GM18868 (cell line): ENCODE measurements around the gene VPS13D.
A peak's percentile ranks its signal among the peaks of the same experiment; 100 is the strongest.
"Not testable (repeated sequence)": the region's sequence is repeated elsewhere in the genome, so short reads cannot be mapped to it uniquely, and the experiment has no call there.

Experiments
- ATAC-seq: cut with Tn5 transposase; IDR thresholded peaks from one replicate; pipeline ENCODE4 v1.9.1; 2021; ENCODE audit warnings: mild to moderate bottlenecking, moderate library complexity; ENCODE audit not compliant: unreplicated experiment

Gene VPS13D

DNA sequence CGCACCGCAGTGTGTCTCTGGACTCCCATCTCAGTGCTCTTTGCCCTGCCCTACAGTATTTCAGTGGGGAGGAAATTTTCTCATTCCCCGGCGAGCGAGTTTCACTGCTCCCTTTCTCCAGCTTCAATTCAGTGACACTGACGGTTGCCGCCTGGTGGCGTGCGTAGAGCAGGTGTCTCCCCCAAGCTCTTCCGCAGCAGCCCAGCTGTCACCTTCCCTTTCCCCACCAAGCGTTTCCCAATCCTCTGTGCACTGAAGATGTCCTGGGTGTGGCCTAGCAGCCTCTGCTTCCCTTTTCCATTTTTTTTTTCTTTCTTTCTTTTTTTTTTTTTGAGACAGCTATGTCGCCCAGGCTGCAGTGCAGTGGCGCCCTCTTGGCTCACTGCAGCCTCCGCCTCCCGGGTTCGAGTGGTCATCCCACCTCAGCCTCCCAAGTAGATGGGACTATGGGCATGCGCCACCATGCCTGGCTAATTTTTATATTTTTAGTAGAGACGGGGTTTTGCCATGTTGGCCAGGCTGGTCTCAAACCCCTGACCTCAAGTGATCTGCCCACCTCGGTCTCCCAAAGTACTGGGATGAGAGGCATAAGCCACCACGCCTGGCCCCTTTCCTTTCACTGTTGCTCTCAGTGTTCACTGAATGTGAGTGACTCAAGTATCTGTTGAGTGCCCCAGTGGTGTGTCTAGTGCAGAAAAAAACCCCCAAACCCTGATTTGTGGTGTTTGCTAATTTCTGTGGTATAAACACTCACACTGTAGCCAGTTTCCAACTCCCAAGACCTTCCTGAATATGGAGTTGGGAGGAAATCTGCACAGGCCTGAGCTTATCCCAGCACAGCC is 33.0 kb upstream of the VPS13D start:
- ATAC-seq = no peak

DNA sequence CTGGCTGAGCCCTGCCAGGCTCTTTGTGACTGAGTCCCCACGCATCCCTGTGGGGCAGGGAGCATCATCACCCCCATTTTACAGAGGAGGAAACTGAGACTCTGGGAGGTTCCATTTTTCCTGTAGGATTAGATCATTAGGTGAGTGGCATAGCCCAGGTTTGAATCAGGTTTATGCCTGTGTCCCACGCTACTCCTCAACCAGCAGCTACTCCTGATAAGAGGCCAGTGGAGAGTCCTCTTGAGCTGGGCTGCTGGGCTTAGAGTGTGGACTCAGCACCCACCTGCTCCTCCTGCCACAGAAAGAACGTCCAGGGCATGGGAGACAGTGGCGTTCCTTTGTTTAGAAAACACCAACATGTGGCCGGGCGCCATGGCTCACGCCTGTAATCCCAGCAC is 32.3 kb upstream of the VPS13D start:
- no peak for ATAC-seq

DNA sequence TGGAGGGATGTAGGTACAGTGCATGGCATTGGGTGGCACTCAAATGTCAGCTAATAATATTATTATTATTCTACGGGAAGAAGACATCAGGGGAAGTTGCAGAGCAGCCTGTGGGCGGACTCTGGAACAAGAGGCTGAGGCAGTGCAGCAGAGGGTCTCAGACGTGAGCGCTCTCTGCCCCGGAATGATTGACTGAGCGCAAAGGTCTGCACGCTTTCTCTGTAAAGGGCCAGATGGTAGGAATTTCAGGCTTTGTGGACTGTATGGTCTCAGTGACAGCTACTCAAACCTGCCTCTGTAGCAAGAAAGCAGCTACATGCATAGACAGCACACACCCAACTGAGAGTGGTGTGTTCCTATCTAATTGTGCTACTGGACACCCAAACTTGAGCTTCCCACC is 29.6 kb upstream of the VPS13D start:
- ATAC-seq = no peak

DNA sequence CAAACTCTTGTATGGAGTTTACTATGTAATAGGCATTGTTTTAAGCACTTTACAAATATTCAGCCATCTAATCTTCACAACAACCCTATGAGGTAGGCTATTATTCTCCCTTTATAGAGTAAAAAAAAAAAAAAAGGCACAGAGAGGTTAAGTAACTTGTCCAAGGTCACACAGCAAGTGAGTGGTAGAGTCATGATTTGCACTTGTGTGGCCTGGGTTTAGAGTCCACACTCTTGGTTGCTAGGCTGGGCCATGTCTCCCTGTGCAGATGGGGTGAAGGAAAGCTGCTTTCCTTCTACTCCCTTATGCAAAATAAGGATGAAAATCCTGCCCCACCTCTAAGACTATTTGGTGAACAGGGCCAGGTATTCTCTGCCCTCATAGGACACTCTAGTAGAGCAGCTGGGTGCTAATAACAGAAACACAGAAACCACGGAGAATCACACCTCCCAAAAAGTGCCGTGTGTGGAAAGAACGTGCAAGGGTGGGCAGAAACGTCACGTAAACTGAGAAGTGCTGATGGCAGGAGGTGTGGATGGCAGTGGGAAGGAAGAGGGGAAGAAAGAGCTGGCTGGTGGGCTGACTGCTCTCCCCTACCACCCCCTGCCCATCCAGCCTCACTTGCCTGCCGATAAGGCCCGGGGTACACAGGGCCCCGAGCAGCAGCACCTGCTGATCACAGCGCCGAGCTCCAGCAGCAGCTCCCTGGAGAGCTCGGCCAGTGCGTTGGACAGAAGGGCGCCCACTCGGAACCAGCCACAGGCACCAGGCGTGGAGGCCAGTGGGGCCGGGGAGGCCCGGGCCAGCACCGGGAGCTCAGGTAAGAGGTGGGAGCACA is 28.3 kb upstream of the VPS13D start:
- no peak for ATAC-seq

DNA sequence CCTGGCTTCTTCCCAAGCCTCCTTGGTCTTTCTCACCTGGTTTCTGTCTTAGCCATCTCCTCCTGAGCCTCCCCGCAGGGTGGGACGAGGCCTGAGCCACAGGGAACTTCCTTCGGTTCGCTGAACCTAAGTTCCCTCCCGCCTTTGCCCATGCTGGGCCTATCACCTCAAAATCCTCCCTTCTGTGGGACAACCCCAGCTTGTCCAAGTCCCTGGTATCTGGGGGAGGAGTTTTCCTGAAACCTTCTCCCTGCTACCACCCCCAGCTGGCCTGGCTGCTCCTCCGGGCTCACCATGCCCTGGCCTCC is 27.7 kb upstream of the VPS13D start:
- ATAC-seq = no peak

DNA sequence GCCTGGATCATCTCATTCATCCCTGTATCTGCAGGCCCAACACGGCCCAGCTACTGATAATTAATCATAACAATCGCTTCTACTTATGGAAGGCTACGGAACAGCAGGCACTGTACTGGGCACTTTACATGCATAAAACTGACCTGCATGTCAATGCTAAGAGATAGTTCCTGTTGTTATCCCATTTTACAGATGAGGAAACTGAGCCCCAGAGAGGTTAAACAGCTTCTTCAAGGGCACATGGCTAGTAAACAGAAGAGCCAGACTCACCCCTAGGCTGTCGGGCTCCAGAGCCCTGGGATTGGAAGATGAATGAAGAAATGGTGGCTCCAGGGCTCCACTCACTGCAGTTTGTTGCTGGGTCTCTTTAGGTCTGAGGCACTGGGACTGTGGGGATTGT is 27.3 kb upstream of the VPS13D start:
- ATAC-seq = no peak

DNA sequence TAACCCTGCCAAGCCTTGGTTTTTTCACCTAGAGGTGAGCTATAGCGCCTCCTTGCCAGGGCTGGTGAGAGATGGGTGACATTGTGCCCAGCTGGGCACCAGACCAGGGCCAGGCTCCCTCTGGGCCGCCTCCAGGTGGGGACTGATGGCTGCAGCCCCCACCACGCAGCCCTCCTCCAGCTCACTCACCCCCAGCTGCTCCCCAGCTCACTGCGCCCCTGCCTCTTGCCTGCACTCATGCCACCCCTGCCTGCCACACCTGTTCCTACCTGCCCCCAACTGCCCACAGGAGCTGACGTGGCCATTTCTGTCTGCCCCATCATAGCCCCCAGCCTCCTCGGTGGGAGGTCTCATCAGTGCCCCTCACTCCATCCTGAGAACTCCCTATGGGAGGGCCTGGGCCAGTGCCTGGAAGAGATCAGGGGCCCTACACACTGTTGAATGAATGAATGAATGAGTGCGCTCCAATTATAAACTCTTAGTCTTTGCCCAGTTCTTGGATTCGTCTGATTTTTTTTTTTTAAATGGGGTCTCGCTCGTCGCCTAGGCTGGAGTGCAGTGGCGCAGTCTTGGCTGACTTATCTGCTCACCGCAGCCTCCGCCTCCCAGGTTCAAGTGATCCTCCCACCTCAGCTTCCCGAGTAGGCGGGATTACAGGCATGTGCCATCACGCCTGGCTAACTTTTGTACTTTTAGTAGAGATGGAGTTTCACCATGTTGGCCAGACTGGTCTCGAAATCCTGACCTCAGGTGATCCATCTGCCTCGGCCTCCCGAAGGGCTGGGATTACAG is 26.4 kb upstream of the VPS13D start:
- ATAC-seq = no peak

DNA sequence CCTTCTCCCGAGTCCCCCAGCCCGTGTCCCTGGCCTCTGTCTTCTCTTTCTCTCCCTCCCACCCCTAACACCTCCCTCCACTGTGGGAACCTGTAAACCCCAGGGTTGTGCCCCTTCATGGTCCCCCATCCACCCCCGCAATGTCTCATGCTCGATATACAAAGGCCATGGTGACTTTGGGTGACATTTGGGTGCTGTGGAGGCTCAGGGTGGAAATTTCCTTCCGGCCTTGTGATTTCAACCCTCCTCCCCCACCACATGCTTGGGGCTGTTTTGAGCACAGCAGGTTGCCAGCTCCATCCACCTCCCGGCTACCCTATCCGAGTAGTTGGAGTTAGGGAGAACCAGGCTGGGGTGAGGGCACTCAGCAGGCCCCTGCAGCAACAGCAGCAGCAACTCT is 25.7 kb upstream of the VPS13D start:
- ATAC-seq = no peak

DNA sequence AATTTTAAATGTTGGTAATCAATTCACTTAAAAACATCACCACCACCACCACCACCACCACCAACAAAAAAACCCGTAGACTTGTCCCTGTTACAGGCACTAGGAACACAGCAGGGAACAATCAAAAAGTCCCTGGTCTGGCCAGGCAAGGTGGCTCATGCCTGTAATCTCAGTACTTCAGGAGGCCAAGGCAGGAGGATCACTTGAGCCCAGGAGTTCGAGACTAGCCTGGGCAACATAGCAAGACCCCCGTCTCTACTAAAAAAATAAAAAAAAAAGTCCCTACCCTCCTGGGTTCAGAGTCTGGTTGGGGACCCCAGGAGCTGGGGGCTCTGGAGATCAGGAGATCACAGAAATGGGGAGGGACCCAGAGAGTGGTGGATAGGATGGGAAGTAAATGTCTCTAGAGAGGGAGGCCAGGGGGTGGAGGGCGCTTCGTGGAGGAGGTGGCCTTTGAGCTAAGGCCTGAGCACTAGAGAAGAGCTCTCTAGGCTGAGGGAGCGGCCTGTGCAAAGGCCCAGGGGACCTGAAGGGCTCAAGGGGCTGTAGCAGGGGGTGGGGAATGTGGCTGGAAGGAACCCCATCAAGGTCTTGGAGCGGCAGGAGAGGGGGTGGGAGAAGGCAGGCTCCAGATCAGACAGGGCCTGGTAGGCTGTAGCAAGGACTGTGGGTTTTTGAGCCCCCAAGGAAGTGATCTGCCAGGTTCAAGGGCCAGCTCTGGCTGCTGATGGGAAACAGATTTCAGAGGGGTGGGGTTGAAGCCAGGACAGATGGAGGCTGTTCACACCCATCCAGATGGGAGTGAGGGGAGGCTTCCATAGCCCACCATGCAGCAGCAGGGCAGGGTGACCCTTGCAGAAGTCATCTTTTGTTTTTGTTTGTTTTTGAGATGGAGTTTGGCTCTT is 24.8 kb upstream of the VPS13D start:
- no peak for ATAC-seq

DNA sequence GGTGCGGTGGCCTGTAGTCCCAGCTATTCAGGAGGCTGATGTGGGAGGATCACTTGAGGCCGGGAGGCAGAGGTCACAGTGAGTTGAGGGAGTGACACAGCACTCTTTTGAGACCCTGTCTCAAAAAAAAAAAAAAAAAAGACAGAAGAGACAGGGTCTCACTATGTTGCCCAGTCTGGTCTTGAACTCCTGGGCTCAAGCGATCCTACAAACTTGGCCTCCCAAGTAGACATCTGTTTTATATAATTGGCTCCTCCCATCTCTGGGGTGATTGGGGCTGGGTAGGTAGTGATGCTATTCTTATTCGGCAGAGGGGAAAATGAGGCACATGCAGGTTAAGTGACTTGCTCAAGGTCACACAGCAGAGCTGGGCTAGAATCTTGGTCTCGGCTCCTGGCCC is 23.6 kb upstream of the VPS13D start:
- no peak for ATAC-seq

DNA sequence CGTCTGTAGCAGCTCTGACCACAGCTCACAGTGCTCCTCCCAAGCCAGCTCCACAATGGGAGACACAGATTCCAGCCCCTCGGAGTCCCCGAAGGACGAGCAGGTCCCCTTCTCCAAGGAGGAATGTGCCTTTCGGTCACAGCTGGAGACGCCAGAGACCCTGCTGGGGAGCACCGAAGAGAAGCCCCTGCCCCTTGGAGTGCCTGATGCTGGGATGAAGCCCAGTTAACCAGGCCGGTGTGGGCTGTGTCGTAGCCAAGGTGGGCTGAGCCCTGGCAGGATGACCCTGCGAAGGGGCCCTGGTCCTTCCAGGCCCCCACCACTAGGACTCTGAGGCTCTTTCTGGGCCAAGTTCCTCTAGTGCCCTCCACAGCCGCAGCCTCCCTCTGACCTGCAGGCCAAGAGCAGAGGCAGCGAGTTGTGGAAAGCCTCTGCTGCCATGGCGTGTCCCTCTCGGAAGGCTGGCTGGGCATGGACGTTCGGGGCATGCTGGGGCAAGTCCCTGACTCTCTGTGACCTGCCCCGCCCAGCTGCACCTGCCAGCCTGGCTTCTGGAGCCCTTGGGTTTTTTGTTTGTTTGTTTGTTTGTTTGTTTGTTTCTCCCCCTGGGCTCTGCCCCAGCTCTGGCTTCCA is 22.9 kb upstream of the VPS13D start:
- no peak for ATAC-seq

DNA sequence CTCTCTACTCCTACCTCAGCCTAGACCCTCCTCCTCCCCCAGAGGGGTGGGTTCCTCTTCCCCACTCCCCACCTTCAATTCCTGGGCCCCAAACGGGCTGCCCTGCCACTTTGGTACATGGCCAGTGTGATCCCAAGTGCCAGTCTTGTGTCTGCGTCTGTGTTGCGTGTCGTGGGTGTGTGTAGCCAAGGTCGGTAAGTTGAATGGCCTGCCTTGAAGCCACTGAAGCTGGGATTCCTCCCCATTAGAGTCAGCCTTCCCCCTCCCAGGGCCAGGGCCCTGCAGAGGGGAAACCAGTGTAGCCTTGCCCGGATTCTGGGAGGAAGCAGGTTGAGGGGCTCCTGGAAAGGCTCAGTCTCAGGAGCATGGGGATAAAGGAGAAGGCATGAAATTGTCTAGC is 21.6 kb upstream of the VPS13D start:
- ATAC-seq = no peak

DNA sequence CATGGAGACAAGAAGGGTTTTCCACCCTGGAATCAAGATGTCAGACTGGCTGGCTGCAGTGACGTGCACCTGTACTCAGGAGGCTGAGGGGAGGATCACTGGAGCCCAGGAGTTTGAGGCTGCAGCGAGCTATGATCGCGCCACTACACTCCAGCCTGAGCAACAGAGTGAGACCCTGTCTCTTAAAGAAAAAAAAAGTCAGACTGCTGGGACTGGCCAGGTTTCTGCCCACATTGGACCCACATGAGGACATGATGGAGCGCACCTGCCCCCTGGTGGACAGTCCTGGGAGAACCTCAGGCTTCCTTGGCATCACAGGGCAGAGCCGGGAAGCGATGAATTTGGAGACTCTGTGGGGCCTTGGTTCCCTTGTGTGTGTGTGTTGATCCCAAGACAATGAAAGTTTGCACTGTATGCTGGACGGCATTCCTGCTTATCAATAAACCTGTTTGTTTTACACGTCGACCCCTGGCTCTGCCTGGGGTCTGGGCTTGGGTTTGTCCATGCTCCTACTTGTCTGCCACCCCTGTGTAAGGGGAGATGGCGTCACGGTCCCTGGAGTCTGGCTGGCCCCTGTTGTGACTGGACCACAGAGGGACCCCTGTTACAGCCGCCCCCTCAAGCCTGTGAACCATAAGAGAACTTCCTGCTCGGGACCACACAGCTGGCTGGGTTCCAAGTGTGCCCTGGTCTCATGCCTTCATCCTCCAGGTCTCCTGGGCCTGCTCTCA is 20.9 kb upstream of the VPS13D start:
- ATAC-seq = peak; percentile 55

DNA sequence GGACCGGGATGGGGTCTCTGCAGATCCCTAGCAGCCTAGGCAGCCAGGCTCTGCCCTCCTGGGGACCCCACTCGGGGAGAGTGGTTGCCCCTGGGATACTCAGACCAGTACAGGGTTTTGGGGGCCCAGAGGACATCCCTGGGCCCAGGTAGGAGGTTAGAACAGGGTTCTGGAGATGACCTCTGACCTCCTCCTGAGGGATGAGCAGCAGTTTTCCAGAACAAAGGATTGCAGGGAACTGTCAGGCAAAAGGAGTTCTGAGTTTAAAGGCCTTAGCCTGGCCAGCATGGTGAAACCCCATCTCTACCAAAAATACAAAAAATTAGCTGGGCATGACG is 20.4 kb upstream of the VPS13D start:
- ATAC-seq = no peak

DNA sequence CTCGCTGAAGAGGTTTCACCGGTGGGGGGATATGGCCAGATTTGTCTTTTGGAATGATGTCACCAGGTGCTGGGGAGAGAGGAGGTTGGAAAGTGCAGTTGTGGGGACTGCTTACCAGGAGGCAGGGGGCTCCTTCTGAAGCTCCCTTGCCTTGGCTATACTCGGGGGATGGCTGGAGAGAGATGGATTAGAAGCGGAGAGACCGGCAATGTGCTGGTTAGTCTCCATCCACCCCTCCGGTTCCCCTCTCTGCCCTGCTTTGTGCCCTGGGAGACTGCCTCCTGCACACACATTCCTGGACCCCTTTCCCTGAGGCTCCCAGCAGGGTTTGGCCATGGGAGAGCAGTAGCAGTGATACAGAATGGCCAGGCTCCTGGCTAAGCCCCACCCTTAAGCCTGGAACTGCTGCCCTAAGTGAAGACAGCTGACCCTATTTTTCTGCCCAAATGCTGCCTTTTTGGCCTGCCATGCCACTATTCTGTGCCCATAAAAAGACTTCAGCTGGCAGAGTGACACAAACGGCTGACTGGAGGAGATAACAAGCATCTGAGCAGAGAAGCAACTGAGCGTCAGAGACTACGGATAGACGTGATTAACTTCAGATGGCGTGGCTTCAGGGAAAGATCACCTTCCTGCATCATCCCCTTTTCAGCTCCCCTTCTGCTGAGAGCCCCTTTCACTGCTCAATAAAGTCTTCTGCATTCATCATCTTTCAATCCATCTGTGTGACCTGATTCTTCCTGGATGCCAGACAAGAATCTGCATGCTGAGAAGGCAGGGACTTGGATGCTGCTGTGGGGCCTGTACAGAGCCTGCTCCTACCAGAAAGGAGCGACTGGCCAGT is 14.5 kb upstream of the VPS13D start:
- ATAC-seq = no peak

DNA sequence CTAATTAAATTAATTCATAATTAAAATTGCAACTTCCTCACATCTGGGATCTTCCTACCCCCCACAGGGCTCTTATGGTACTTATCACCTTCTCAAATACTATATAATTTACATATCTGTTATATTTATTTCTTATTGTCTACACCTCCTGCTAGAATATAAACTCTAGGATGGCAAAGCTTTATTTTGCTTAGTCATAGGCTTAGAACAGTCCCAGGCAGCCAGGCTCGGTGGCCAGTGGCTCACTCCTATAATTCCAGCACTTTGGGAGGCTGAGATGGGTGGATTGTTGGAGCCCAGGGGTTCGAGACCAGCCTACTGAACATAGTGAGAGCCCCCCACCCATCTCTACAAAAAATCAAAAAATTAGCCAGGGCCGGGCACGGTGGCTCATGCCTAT is 10.0 kb upstream of the VPS13D start:
- ATAC-seq = no peak

DNA sequence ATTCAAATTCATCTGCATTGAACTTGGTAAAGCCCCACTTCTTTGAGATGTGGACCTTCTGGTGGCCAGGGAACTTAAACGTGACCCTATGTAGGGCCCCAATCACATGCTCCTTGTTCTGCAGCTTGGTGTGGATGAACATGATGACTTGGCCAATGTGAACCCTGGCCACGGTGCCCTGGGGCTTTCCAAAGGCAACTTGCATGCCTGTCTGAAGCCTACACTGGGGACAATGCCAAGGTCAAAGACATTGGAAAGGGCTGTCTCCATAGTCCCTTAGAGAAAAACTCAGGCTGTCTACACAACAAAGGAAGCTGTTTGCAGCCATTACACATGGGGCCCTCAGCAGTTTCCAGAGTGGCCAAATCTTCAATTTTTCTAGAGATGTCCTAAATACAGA is 8.9 kb upstream of the VPS13D start:
- ATAC-seq = no peak

DNA sequence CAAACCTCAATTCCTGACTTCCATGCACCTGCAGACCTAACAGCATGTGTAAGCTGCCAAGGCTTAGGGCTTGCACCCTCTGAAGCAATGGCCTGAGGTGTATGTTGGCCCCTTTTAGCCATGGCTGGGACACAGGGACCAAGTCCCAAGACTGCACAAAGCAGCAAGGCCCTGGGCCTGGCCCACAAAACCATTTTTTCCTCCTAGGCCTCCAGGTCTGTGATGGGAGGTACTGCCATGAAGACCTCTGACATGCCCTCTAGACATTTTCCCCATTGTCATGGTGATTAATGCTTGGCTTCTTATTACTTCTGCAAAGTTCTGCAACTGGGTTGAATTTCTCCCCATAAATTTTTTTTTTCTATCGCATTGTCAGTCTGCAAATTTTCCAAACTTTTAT is 7.1 kb upstream of the VPS13D start:
- not testable (repeated sequence) for ATAC-seq

DNA sequence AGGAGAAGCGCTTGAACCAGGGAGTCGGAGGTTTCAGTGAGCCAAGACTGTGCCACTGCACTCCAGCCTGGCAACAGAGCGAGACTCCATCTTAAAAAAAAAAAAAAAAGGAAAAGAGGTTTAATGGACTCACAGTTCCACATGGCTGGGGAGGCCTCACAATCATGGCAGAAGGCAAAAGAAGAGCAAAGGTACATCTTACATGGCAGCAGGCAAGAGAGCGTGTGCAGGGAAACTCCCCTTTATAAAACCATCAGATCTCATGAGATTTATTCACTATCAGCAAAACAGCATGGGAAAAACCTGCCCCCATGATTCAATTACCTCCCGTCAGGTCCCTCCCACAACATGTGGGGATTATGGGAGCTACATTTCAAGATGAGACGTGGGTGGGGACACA is 5.7 kb upstream of the VPS13D start:
- not testable (repeated sequence) for ATAC-seq
